MM.1S (cell line): ENCODE data around the gene HIPK4.

Experiments
- EZH2 ChIP-seq: fragments of 300-600 bp; sonication (generic); optimal IDR thresholded peaks from 2 replicates; pipeline ENCODE3; 2017; ENCODE audit warnings: low read depth, mild to moderate bottlenecking, antibody characterized with exemption, low read length, mixed read lengths
- EZH2phosphoT487 ChIP-seq: fragments of 300-600 bp; sonication (generic); IDR thresholded peaks from 2 replicates; pipeline ENCODE4 v1.6.1; 2018; ENCODE audit warnings: antibody characterized with exemption, low read length
- TF ChIP-seq, protein P1 (sequence below): fragments of 300-600 bp; sonication (generic); IDR thresholded peaks from 2 replicates; pipeline ENCODE4 v1.5.1; 2016; ENCODE audit warnings: antibody characterized with exemption, low read length, mixed read lengths

DNA sequence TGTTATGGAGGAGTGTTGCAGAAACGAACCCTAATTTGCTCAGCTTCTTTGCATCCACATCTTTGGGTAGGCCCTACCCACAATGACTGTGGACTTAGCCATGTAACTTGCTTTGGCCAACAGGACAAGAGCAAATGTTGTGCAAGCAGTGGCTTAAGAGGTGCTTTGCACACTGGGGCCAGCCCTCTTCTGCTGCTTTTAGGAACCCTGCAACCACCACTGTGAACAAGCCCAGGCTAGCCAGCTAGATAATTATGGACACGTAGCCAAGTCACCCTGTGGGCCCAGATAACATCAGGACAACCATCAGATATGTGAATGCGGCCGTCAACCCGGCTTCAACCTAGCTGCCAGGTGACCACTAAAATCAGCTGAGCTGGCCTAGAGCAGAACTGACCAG is 58.9 kb downstream of the HIPK4 start:
- TF ChIP-seq, protein P1, sequence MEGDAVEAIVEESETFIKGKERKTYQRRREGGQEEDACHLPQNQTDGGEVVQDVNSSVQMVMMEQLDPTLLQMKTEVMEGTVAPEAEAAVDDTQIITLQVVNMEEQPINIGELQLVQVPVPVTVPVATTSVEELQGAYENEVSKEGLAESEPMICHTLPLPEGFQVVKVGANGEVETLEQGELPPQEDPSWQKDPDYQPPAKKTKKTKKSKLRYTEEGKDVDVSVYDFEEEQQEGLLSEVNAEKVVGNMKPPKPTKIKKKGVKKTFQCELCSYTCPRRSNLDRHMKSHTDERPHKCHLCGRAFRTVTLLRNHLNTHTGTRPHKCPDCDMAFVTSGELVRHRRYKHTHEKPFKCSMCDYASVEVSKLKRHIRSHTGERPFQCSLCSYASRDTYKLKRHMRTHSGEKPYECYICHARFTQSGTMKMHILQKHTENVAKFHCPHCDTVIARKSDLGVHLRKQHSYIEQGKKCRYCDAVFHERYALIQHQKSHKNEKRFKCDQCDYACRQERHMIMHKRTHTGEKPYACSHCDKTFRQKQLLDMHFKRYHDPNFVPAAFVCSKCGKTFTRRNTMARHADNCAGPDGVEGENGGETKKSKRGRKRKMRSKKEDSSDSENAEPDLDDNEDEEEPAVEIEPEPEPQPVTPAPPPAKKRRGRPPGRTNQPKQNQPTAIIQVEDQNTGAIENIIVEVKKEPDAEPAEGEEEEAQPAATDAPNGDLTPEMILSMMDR = no peak
- TF ChIP-seq EZH2phosphoT487 = no peak
- TF ChIP-seq EZH2 = no peak
